ENCODE measurements around the gene SYF2.

The SYF2 gene

GRCh38 chr1:25182629-25183028, 49.7 kb downstream of the SYF2 start:
- no peak for DNase-seq

DNA sequence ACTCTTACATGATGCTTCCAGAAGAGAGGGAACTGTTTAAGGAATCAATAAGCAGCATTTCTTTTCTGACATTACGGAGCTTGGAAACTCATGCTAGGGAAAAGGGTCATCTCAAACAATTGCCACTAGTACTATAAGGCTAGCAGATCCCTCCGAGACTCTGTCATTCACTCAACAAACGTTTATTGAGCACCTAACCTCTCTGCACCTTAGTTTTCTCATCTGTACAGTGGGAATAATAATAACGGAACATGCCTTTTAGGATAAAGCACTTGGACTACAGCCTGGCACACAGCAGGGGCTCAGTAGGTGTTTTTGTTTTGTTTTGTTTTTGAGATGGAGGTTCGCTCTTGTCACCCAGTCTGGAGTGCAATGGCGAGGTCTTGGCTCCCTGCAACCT, 51.3 kb downstream of the SYF2 start:
- no peak for DNase-seq

- DNase-seq: no peak
Measured at GRCh38 chr1:25178917-25179561, 53.3 kb downstream of the SYF2 start.

DNA sequence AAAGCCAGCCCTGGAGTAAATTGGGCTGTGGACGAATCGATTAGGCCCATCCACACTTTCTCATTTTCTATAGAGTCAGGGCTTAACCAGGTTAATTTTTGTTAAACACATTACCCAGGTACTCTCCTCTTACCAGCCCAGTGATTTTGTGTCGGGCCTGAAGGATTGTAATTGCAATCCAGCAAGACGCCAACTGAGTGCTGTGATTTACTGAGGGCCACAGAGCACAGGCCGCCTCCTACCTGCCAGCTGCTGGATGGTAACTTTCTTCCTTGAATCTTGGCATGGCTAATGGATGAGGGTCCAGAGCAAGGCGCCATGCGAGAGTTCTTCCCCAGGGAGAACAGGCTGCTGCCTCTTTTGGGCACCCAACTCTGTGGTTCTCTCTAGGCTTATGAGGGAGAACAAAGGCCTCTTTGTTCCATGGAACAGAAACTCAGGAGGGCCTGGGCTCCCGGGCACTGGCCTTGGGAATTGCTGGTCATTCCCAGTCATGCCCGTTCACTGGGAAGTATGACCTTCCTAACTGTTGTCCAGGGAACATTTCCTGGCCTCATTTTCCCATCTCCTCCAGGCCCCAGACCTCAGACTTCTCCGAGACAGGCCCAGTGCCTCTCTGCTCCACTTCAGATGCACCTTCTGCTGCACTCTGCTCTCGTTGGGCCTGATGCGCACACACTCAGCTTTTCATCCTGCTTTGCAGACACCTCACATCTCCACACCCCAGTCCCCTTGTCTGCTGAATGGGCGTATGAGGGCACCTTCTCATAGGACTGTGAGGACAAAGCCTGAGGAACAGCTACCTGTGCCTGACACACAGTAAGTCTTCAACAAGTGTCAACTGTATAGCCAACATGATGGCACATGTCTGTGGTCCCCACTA, 57.3 kb downstream of the SYF2 start:
- no peak for DNase-seq

- no peak for DNase-seq
Measured at GRCh38 chr1:25174363-25174729, 58.0 kb downstream of the SYF2 start.

DNA sequence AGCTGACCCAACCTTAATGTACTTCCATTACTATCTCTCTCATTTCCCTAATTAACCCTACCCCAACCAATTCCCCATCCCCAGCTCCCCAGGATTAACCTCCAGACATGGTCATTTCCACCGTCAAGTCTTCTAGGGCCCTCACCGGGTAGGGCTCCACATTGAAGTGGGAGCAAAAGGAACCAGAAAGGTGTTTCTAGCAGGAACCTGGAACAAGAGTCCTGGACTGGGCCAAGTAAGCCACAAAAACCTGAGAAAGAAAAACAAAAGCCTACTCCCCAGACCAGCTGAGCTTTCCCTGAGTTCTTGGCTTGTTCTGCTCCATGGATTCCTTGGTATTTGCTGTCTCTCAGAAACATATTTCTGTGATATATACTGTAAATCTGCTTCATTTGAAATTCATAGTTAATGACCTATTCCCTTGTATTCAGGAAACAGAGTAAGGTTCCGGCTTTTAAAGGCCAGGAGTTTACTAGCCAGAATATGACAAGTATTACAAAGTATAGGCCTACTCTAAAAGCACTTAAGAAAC, 58.4 kb downstream of the SYF2 start:
- no peak for DNase-seq

Measured in retina (tissue), 1 donor.